NCI-H82 (cell line): ENCODE measurements around the gene CPT1B.
"Not testable (repeated sequence)": the region's sequence is repeated elsewhere in the genome, so short reads cannot be mapped to it uniquely, and the experiment has no call there.

ENCODE experiments used
- DNase-seq: peaks from one replicate; lab custom pipeline; 2025; lab: John Stamatoyannopoulos, UW

CPT1B gene

DNA sequence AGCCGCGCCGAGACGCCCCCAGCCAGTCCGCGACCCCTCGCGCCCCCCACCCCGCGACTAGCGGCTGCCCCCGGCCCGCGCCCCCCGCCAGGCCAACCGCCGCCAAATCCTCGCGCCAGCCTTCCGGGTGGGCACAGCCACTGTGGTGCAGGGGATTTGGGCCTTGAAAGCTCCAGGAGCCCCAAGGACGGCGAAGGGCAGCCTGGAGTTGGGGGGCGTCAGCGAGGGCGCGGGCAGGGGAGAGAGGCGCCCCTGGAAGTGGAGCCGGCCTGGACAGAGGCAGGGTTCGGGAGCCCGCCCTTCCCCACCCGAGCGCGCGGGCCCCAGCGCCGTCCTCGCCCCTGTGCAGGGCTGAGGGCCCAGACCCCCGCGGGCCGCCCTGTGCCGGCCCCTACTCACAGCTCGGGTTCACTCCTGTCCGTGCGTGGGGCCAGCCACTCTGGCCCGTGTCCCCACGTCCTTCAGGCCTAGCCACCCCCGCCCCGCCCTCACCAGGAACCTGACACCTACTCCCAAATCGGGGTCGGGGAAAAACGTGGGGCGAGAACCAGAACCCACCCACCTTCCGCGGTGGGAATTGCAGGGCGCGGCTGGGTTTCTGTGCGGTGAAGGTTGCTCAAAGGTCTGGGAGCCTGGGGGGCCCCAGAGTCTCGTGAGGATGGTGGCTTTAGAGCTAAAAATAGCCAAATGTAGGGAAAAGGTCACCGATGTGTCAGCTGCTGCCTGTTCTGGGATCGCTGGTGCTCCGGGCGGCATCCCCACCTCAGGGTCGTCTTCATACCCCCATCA lies at the start of gene CPT1B:
Gene CPT1B (minus strand): TSS at position 441 of the 789 bp plus-strand sequence. CDS start 512 bp downstream, outside the sequence.
- no peak for DNase-seq

DNA sequence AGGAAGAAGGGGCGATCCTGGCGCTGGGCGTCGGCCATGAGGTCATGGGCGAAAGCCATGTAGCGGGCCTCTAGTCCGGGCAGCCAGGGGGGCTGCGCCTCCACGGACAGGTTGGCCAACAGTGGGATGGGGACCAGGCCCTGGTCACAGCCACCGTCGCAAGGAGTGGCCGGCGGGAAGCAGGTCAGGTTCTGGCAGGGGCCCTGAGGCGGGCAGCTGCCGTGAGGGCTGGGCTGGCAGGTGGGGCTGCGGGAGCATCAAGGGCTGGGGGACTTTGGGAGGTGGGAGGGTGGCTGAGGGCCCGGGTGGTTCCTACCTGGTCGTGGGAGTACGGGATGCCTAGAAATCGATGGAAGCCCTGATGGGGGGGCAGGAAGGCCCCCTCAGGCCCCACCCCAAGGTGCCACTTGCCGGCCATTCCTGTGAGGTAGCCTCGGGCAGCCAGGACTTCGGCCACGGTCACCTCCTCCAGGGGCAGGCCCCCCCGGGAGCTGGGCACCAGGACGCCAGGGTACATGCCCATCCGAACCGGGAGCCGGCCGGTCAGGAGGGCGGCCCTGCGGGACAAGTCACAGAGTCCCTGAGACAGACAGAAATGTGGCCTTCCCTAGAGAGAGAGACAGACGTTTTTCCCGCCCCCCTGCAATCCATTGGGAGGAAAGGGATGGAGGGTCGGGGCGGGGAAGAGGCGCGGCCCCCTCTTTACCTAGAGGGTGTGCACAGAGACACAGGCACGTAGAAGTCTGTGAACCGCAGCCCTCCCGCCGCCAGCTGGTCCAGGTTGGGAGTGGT lies 48.8 kb upstream of the CPT1B start:
- peak; percentile 43 for DNase-seq

DNA sequence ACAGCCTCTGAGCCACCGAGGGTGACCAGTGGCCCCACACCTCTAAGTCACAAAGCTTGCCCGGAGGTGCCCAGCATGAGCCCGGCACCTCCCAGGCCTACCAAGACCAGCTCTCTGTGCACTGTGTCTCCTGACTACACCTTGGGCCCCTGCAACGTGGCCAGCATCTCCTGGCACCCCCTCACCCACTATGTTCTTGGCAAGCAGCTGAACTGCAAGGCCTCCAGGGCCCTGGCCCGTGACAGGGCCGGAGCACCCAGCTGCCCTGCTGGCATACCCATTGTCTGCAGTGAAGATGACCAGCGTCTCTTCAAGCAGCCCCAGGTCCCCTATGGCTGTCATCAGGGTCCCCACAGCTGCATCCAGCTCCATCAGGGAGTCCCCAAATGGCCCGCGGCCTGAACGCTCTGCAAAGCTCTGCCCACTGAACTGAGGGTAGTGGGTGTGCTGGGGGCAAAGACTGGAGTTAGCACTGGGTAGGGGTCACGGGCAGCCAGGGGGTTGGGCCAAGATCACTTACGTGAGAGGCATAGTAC lies 48.2 kb upstream of the CPT1B start:
- DNase-seq = no peak

DNA sequence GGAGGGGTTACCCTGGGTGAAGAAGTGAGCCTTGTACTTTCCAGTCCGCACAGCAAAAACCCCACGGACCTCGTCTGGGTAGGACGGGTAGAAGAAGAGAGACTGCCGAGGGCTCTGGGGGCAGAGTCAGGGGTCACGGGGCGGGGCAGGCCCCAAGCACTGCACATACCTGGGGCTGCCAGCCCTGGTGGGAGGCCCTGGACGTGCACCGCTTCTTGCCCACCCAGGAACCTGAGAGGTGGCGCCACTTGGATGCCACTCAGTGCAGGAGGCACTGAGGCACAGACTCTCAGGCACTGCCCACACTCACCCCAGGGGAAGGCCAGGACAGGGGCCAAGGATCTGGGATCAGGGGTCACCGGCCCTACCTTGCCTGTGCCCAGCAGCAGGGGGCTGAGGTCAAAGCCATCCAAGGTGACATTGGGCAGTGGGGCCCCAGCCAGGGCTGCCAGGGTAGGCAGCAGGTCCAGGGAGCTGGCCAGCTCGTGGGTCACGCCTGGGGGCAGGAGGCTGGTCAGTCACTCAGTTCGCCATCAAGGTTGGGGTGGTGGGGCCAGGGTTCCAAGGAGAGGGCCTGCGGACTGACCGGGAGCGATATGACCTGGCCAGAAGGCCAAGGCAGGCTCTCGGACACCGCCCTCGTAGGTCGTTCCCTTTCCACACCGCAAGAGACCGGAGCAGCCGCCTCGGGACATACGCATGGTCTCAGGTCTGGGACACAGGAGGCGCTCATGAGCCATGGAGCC lies 47.5 kb upstream of the CPT1B start:
- DNase-seq = no peak

DNA sequence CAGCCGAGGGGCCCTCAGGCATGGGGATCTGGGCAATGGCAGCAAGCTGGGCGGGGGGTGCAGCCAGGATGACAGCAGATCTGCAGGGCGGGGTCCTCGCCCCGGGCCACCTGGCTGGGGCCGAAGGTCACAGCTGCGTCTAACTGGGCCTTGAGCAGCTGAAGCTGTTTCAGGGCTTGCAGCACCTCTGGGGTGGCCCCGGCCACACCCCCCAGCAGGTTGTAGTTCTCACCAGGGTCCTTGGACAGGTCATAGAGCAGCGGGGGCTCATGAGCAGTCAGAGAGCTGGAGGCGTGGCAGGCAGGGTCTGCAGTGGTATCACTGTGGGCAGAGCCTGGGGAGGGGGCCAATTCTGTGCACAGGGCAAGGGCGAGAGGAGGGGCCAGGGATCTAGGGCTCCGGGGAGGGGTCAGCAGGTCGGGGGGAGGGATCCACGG lies 46.9 kb upstream of the CPT1B start:
- DNase-seq = no peak

DNA sequence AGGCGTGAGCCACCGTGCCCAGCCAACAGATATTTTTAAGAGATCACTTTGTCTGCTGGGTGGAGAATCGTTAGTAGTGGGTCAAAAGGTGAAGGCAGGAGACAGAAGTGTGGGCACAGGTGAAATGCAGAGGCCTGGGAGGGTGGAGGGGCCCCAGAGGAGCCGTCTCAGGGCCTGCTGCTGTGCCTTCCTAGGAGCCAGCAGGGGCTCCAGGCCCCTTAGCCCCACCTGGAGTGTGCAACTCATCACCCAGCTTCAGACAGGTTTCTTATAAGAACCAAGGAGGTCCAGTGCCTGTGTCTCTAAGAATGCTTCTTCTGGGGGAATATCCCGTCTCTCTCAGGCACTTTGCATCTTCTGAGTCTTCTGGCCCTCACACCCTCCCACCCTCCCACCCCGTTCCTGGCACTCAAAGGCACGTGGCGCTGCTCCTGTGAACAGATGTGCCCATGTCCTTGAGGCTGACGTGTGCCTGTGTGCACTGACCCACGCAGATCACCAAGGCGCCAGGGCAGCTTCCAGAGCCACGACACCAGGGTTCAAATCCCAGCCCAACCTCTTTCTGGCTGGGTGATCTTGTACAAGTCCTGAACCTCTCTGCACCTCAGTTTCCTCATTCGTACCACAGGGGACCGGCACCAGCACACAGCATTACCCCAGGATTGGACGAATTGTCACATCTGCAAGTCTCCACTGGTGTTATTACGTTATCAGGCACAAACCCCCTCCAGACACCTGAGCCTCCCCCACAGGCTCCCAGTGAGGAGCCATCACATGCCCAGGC lies 46.3 kb upstream of the CPT1B start:
- no peak for DNase-seq

DNA sequence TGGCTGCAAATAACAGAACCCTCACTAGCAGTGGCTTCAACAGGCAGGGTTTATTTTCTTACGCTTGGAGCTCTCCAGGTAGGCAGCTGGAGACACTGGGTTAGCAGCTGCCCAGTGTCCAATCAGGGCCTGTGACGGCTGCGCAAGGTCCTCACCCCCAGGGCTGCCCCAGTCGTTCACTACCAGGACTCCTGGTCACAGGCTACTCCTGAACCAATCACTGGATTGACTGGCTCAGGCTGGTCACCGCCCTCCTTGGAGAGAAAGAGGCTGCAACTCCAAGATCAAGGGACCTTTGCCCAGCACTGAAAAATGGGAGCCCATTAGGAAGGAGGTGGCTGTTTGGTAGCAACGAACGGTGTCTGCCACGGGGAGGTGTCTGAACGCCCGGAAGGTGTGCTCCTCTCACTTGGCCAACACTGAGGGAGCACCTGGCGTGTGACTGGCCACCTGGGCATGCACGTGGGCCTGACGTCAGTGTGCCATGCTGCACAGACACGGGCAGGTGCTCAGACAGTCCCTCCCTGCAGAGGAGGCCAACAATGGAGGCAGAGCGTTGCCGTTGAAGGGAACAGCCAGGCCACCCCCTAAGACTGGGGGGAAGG lies 44.6 kb upstream of the CPT1B start:
- DNase-seq = no peak

DNA sequence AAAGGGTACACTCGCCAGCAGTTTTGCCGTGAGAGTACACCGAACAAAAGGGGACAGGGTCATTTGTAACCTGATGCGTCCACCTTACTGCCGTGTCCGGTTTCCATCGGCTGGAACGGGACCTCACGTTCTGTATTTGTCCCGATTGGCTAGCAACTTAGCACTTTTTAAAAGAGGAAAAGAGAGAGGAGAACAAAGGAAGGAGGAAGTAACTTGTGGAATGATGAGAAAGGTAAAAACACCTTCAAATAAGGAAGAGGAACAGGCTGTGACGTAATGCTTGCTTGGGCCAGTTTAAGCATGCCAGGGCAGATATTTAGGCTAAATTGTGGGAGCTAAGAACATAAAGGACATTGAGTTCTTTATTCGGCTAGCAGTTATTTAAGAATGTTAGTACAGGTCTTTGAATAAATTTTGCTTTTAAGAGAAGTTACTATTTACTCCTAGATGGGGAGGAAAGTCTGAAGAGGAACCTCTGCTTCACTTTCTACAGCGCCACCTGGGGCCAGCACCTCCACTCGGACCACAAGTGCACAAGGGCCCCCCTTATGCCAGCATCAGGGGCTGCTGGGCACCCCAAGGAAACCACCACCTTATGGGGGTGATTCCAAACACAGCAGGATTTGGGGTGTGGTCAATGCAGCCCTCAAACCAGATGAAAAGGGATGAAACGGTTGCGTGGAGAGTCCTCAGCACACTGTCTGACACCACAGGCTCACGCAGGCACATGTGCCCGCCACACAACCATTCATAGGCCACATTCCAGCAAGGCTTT lies 43.9 kb upstream of the CPT1B start:
- no peak for DNase-seq

DNA sequence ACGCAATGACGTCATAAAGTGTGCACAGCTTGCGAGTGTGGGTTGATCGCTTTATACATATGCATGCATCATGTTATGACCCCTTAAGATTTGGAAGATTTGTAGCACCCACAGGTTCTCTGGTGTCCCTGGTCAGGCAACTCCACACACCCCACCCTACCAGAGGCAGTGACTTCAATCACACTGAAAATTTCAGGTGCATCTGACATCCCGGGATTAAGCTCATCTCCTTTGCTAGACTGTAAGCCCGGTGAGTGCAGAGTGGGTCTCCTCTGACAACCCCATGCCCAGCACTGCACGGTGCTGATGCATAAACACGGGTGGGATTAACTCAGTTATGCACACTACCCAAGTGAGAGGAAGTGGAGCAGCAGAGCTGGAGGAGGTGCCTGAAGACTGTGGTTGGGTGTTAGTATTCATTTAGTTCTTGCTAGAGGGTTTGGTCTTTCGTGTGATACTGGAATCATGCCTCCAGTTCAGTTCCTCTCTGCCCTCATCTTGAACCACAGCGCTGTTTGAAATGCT lies 43.2 kb upstream of the CPT1B start:
- DNase-seq = no peak

DNA sequence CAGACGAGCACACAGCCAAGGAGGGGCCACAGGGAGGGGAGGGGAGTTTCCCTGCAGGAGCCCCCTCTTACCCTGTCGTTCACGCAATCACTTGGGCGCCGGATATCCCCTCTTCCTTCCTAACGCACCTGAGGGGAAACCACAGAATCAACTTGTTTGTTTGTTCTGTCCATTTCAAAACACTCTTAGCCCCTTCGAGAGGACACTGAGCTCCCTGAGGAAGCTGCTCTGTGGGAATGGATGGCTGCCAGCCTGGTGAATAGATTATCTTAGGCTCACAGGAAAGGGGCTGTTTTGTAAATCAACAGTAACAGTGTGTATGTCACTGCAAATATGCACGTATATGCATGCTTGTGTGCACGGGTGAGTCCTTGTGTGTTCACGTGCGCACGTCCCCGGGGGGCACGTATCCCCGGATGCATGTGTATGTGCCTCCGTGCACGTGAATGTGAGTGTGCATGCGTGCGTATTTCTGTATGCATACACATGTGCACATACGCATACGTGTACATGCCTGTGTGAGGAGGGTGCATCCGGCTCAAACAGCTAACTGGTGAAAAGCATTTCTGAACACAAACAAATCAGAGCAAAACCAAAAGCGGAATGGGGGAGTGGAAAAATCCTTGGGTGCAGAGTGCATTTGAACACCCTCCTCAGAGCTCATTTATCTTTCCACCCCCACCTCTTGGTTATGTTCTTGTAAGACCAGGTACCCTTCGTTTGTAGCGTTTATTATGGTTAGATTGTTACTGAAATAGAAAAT lies 42.5 kb upstream of the CPT1B start:
- DNase-seq = no peak

DNA sequence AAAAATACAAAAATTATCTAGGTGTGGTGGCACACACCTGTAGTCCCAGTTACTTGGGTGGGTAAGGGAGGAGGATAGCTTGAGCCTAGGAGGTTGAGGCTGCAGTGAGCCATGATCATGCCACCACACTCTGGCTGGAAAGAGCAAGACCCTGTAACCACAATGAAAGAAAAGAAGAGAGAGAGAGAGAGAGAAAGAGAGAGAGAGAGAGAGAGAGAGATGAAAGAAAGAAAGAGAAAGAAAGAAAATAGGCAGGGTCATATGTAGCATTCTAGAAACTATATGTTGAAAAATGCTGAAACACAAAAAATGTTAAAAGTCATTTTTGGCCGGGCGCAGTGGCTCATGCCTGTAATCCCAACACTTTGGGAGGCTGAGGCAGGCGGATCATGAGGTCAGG lies 36.1 kb upstream of the CPT1B start:
- DNase-seq = not testable (repeated sequence)

DNA sequence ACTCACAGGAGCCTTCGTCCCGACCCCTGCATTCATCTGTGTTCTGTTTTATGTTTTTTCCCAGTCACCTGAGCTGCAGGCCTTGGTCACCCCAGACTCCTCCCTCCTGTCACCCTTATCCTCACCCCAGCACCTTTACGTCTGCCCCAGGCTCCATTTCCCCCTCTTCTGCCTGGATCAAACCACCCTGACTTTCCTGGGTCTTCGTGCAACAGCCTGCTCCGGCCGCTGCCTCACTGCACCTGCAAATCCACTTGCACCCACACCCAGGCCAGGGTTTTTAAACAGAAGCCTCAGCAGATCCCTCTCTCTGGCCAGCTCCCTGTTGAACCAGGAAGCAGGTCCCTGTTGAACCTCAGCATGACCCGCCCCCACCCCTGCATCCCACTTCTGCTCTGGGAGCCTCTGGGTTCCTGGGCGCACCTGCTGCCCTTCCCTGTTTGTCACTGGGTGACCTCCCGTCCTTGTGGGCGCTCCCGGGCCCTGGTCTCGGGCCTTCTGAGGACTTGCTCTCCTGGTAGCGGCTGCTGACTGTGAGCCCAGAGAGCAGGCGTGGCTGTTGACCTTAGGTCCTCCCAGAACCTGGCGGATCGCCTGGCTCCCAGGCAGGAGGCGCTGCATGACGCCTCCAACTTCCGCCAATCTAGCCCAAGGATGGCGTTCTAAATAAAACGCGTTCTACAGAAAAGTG lies 35.2 kb upstream of the CPT1B start:
- peak; percentile 19 for DNase-seq

DNA sequence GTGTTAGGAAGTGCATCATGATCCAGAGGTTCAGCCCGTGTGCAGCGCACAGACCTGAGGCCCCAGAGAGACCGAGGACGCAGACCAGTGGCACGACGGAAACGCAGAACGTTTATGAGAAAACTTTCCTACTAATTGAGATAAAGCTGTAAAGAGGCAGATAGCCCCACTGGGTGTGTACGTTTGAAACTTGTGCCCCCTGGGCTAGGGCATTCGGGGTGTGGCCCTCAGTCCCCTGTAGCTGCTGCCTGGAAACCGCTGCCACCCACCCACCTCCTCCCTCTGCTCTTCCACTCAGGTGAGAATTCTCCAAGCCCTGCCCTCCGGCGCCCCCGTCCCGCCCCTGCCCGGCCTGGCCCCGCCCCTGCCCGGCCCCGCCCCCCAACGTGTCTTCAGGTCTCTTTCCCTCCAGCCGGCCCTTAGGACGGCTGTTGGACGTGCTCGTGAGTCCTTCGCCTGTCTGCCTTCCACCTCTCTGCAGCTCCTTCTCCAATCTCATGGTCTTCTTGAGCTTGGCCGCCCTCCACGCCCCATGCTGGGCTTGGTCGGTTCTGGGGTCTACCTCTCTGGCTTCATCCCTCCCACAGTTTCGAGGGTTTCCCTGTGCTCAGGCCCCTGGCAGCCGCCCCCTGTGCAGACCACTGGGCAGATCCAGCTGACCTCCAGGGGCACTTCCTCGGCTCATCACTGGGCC lies 34.4 kb upstream of the CPT1B start:
- peak; percentile 39 for DNase-seq

DNA sequence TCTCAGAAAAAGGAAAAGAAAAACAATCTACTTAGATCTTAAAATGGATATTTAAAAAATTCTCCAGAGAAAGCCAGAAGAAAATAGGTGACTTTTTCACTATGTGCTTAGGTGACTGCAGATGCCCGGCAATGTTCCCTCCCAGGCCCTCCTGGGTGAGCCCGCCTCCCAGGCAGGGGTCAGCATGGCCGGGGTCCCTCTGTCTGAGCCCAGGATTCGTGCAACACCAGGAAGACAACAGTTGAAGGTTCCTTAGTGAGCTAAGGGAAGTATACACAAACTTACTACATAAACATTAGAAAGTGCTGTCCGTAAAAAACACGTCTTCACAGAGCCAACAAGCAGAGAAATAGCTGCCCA lies 33.9 kb upstream of the CPT1B start:
- no peak for DNase-seq

DNA sequence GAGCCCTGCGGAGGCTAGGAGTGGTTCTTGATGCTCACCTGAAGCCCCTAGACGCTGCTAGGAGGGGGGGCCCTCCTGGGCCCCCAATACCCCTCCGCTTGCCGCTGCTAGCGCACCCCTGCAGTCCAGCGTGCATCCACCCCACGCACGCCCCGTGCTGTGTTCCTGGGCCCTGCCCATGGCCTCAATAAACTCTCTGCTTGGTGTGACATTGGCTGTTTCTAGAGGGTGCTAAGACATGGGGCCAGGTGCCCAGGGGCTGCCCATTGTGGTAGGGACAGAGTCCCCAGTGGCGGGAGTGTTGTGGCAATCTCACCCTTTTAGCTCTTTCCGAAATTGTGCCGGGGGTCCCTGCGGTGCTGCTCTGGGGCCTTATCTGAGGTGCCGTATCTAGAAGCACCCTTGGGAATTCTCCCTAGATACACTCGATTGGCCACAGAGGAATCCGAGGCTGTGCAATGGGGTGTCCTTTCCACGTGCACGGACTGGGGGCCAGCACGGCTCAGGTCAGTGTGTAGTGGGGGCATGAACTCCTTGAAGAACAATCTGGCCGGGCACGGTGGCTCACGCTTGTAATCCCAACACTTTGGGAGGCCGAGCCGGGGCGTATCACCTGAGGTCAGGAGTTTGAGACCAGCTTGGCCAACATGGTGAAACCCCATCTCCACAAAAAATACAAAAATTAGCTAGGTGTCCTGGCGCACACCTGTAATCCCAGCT lies 33.3 kb upstream of the CPT1B start:
- no peak for DNase-seq

DNA sequence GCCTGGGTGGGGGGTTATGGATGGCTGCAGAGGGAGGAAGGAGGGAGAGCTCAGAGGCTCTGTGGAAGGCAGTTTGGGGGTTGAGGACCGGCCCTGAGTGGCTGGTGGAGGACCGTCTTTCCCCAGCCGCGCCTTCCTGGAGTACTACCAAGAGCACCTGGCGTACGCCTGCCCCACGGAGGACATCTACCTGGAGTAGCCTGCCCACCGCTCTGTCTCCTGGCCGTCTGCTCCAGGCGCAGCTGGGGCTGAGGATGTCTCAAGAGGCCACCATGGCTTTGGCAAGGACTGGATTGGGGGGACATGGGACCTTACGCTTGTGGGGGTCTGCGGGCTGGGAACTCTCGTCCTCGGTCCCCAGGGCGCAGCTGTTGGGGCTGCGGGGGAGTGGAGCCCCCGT lies 32.4 kb upstream of the CPT1B start:
- no peak for DNase-seq

DNA sequence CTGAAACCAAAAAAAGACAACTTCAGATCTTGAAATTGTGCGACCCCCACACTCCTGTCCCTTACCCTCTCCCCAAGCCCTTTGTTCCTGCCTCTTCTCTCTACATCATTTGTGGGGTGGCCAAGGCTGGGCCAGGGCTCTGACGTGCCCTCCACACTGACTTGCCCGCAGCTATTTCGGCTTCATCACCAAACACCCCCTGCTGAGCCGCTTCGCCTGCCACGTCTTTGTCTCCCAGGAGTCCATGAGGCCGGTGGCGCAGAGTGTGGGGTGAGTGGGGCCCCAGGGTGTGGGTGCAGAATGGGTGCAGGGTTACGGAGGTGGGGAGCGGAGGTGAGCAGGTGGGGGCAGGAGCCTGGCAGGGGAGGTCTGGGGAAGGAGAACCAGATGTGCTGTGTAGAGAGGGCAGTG lies 31.8 kb upstream of the CPT1B start:
- DNase-seq = no peak
